GM19463 (cell line): ENCODE results near the gene DACT1.
"Not testable (repeated sequence)": the region's sequence is repeated elsewhere in the genome, so short reads cannot be mapped to it uniquely, and the experiment has no call there.

ENCODE experiments used
- ATAC-seq: cut with Tn5 transposase; IDR thresholded peaks from one replicate; pipeline ENCODE4 v1.9.1; 2021; ENCODE audit warnings: mild to moderate bottlenecking, moderate library complexity; ENCODE audit not compliant: unreplicated experiment

DACT1 gene, protein sequence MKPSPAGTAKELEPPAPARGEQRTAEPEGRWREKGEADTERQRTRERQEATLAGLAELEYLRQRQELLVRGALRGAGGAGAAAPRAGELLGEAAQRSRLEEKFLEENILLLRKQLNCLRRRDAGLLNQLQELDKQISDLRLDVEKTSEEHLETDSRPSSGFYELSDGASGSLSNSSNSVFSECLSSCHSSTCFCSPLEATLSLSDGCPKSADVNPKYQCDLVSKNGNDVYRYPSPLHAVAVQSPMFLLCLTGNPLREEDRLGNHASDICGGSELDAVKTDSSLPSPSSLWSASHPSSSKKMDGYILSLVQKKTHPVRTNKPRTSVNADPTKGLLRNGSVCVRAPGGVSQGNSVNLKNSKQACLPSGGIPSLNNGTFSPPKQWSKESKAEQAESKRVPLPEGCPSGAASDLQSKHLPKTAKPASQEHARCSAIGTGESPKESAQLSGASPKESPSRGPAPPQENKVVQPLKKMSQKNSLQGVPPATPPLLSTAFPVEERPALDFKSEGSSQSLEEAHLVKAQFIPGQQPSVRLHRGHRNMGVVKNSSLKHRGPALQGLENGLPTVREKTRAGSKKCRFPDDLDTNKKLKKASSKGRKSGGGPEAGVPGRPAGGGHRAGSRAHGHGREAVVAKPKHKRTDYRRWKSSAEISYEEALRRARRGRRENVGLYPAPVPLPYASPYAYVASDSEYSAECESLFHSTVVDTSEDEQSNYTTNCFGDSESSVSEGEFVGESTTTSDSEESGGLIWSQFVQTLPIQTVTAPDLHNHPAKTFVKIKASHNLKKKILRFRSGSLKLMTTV

DNA sequence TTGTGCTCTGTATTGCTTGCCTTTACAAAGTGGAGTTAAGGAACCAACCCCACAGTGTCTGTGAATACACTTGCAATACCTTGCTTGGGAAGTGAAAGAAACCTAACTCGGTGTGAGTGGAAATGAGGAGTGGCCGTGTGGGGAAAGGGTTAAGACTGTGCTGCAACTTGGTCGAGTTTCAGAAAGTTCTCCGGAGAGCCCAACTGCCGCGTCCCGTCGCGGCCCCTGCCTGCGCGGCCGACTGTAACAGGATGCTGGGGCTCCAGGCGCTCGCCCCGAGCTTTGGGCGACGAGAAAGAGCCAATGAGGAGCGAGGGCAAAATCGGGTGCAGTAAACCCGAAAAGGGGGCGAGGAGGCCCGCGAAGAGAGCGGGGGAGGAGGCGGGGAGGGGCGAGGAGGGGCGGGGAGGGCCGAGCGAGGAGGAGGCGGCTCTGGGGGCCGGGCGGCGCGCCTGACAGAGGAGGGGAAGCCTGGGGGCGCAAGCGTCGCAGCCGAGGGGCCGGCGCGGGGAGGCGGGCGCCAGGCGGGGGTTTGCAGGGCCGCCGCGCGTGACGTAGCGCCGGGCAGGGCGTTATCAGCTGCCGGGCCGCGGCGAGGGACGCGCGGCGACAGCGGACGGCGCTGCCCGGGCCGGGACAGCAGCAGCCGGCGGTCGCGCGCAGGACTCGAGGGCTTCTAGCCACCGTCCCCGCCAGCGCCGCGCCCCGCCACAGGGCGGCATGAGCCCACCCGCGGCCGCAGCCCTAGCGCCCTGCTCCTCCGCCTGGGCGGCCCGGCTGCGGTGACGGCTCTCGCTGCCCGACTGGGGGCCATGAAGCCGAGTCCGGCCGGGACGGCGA, at the start of gene DACT1:
Gene DACT1, plus strand, starts transcription at position 572 of the 840 bp plus-strand sequence. Its CDS starts 241 bp downstream, at position 813.
- ATAC-seq, result peak; percentile 64

DNA sequence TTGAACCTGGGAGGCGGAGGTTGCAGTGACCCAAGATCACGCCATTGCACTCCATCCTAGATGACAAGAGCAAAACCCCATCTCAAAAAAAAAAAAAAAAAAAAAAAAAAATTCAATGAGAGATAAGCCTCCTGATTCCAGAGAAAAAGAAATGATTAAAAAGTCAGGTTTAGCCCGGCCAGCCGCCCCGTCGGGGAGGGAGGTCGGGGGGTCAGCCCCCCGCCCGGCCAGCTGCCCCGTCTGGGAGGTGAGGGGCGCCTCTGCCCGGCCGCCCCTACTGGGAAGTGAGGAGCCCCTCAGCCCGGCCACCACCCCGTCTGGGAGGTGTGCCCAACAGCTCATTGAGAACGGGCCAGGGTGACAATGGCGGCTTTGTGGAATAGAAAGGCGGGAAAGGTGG, 49.4 kb upstream of the DACT1 start:
- ATAC-seq, result not testable (repeated sequence)

DNA sequence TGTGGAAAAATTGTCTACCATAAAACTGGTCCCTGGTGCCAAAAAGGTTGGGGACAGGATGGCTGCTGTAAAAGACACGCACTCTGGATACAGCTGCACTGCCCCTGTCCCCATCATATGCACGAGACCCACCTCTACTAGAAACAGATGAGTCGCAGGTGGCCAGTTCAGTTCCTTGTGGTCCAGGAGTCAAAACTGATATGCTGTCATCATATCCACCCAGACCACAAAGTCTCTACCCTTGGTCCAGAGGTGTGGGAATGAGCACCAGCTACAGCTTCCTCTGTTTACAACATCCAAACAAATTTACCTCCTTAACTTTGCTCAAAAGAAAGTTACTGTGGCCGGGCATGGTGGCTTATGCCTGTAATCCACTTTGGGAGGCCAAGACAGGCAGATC, 43.8 kb upstream of the DACT1 start:
- no peak for ATAC-seq

DNA sequence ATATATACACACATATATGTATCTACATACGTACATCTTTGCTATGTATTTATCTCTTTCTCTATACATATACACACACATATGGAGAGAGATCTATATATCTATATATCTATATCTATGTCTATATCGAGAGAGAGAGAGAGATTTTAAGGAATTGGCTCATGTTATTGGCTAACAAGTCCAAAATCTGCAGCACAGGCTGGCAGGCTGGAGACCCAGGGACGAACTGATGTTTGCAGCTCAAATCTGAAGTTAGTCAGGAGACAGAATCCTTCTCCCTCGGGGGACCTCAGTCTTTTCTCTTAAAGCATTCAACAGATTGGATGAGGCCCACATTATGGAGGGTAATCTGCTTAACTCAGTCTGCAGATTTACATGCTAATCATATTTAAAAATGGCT, 40.7 kb upstream of the DACT1 start:
- ATAC-seq, result no peak

DNA sequence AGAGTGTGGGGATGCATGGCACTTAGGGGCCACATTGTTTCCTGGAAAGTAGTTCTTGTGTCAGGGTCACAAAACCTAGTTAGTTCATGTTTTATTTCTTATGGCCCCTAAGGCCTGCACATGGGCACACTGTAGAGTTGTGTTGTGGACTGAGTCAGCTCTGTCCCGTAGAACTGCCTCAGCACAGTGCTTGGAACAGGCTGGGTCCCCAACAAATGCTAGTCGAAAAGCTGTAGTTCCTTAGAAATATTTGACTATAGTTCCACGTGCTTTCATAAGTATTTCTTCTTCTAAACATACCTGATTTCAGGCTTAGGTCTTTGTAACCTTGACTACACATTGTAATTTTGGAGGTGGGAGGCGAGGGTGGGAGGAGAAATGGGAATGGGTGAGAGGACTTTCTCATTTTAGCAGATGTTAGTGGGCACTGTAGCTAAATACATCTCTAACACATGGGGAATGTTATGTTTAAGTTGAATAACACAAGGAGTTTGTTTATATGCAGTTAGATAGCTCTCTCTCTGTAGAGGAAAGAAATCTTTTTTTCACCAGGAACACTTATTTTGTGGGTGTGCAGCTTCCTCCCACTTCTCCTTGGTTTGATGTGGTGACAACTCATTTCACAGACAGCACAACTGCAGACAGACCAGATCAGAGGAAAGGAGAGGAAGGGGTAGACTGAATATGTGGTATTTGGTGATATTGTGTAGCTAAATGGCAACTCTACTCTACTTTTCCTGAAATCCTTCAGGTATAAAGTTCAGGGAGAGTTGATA, 39.5 kb upstream of the DACT1 start:
- no peak for ATAC-seq

DNA sequence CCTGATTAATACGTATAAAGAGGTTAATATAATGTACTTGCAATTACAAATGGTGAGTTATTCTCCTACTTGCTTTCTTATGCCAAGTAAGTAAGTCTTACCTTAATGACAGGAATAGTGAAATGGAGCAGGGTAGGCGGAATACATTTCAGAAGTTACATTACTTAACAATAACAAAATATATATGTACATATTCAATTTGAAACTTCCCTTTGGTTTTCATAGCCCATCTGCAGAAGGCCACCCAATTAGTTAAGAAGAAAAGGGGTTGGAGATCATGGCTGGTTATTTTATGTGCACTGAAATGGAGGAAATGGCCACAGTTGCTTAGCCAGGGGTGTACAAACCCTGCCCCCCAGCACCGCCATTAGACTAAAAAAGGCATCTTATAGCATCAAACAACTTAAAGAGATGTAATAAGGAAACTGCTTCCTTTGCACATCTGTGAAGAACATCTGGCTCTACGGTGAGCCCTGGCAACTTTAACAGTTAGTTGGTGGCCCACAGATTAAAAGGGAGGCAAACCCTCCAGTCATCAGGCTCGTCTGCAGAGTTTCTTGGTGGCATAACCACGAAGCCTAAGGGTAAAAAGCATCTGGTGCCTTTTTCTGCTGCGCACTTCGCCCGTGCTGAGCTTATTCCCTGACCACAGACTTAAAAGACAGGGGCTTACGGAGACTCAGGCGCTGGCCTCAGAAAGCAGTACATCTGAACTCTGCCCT, 38.8 kb upstream of the DACT1 start:
- no peak for ATAC-seq

DNA sequence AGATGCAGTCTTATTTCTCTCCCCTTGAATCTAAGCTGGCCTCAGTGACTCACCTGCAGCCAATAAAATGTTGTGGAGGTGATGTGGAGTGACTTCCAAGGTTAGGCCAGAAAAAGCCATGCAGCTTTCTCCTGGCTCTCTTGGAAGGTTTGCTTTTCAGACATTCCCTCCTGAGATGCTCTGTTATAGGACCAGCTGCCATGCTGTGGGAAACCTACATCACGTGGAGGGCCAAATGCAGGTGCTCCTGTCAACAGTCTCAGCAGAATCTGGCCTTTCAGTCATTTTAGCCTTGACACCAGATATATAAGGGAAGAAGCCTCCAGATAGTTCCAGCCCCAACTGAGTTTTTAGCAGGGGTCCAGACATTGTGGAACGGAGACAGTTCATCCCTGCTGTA, 38.1 kb upstream of the DACT1 start:
- ATAC-seq, result no peak

DNA sequence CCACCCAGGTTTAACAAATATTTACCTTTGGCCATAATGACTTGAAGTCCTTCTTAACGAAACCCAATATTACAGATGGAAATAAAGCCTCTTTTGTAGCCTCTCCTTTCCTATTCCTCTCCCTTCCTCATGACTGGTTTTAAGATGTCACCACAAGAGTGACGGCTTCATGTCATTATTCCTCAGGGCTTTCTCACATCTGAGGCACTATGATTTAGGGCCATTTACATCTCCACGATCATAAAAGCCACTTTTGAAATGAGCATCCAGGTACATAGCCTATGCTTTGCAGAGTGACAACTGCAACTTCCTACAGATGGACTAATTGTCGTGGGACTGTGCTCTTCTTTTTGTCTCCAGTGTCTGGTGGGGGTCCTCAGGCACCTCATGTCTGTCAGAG, 32.3 kb upstream of the DACT1 start:
- ATAC-seq, result no peak

DNA sequence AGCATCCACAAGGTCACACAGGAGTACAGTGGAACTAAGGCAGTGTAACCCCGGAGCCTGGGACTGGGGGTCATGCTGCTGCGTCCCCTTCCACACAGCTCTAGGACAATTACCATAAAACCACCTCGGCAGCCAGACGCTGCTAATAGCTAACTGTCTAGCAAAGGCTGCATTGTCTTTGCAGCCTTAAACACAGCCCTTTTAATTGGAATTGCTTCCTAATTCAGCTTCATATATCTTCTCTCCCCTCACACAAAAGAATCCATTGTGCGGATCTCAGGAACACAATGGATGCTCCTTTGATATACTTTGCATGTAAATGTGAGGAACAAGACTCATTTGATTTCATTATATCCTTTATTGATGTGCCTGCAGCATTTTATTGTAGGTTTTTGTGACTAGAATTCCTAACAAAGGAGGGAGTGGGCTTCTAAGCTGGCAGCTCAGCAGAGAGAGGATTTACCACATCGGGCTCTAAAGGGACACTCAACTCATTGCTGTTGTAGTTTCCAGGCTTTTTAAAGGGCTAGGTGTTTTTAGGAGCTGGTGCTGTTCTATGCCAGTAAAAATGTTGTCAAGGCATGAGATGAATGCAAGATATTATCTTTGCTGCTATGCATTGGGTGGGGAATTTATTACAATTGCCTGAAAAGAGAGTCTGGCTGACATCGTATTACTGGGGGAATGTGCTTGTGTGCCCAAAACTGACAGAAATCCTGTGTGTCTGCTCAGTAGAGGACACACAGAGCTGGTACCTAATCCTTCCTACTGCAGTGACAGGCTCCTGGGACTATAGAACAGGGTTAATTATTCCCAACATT, 30.4 kb upstream of the DACT1 start:
- ATAC-seq, result no peak

DNA sequence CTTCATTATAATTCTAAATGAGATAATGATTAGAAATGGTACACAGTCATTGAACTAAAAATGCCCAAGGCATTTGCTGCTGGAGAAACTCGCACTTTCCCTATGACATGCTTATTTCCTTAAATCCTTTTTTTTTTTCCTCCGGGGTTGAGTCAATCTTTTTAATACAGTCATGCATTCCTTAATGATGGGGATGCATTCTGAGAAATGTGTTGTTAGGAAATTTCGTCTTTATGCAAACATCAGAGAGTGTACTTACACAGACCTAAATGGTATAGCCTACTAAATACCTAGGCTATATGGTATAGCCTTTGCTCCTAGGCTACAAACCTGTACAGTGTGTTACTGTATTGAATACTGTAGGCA, 29.8 kb upstream of the DACT1 start:
- ATAC-seq, result no peak

DNA sequence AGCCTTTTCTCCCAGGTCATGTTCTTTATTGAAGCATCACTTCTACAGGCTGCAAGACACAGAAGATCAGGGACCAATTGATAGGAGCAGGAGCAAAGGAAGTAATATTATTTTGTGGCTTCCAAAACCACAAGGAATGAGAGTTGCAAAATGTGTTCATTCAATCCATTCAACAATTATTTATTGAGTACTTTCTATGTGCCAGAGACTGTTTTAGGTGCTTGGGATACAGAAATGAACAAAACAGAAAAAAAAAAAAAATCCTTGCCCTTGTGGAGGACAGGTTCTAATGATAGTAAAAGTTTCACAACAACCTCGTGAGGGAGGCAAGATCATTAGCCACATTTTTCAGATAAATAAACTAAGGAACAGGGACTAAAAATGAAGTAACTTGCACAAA, 20.1 kb upstream of the DACT1 start:
- ATAC-seq, result no peak

DNA sequence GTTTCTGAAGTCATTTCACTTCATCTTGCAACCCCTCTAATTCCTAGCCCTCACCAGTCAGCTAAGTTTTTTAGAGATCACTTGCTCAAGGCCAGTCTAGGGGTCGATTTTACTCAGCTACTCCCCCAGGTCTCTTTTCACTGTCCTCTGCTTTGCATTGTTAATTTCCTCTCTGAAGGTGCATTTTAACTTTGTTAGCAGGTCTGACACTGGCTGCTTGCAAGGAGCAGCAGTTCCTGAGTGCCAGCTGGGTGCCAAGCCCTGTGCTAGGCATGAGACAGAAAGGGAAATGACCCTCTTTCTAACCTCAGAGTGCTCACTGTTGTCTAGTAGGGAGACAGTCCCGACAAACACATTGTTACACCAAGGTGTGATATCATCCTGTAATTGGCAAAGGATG, 17.8 kb upstream of the DACT1 start:
- no peak for ATAC-seq

DNA sequence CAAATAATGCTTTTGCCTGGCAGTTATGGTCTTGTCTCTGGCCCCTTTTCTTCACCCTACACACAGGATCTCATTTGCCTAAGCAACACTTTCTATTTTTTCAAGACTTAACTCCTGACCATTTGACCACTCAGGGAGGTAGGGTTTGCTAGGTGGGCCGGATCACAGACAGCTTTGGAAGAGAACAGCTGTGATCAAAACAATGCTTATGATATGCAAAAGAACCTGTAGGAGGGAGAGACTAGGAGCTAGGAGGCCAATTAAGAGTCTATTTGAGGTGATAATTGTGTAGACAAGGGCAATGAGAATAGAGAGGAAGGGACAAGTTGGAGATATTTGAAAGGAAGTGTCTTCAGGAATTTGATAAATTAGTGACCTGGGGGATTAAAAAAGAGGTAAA, 12.3 kb upstream of the DACT1 start:
- ATAC-seq, result no peak

DNA sequence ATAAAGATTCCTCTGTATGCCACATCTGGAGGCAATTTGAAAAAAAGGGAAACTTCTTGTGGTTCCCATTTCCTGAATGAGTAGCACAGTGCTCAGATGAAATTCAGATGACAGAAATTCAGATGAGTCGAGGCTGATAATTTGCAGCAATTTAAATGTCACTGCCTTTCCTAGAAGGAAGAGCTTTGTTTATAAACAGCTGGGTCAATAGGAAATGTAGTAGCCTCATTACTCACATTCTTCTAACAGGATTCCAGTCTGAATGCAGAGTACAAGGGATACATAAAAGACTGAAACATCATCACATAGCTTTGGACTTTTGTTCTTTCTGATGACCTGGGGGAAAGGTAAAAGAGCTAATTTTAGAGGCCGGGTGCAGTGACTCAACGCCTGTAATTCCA, 11.3 kb upstream of the DACT1 start:
- no peak for ATAC-seq

DNA sequence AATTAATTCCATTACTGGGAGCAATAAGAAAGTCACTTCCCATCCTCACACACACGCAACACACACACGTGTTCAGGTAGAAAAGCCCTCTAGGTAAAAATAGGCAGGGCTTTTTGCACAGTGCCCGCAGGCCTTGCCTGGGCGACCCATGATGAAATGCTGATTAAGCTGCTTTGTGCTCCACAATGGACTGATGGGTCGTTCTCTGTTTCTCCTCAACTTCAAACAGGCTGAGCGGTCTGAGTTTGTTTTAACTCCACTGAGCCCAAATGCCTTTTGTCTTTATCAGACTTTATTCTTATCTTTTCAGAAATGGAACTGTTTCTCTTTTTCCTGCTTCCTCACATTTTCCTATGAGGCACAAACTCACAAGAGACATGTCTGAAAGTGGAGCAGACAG, 9.4 kb upstream of the DACT1 start:
- no peak for ATAC-seq

DNA sequence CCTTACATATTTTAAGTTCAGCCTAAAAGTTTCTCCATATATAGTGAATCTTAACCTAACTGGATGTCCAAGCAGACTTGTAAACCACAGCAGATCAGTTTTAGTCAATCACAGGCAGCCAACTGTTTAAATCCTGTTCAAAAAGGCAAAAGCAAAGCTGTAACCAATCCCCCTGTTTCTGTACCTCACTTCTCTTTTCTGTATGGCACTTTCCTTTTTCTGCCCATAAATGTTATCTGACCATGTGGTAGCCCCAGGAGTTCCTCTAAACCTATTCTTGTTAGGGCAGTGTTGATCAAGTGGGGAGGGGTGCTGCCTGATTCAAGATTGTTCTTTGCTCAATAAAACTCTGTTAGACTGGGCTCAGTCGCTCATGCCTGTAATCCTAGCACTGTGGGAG, 8.5 kb upstream of the DACT1 start:
- no peak for ATAC-seq

DNA sequence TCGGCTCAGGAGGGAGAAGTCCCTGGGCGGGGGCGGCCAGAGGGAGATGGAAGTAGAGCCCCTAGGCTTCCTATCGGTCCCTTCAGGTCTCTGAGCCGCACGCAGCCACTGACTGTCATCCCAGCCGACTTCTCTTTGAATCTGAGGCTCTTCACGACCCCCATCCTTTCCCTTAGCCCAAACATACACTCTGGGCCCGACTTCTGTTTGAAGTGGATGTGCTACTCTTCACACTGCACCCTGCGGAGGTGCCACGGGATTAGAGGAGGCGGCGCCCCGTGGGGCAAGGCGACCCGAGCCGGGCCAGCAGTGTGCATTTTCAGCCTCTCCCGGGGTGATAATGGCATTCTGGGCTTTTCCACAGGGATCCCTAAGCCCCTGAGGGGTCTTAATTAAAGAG, 6.0 kb upstream of the DACT1 start:
- ATAC-seq, result no peak

DNA sequence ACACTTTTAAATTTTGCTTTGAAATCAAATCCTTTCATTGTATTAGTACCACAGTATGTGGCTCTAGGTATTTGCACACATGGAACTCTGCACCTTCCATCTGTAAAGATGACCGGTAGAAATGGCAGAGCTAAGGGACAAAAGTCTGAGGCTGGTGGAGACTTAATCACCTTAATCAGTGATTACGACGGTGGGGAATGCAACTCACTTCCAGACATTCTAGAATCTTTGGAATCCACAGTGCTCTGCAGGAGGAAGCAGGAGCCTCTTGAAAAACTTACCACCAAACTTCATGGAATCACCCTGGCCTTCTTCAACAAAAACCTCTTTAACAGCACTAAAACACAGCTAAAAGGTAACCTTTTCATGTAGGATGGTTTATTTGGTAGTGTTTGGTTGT, 3.9 kb upstream of the DACT1 start:
- ATAC-seq, result no peak

DNA sequence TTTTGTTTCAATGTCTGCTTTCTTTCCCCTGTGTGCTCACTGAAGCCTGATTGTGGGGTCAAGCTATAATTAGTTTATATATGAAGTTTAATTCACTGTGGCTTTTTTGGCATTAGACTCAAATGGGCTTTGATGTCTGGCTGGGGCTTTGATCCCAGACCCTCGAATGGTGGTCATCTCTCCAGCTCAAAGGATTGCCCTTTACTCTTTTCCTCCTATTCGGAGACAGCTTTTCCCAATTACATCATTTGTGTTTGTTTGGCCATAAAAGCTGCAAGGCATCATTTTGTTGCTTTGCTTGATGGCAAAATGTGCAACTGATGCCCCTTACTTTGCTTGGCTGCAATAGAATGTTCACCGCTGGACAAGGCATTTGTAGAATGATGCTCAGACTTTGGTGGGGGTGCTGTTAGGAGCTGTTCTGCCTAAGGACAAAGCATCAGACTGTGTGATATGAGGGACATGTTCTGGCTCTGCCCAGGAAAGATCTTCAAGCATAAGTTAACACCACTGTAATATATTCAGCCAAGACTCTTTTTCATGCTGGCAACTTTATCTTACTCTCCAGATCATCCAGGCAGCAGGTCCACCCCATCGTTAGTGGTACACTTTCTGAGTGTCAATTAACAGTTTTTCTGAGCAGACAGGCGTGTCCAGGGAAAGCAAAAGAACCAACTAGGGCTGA, 3.2 kb upstream of the DACT1 start:
- no peak for ATAC-seq
